Daoy (cell line): ENCODE measurements around the gene SHISAL2B. TPM values are rescaled to one million over a fixed set of nuclear protein-coding genes. Genes with fewer than 3 reads are reported as not detected.
"Not testable (repeated sequence)": the region's sequence is repeated elsewhere in the genome, so short reads cannot be mapped to it uniquely, and the experiment has no call there.

ENCODE experiments used
- DNase-seq: peaks from one replicate; pipeline ENCODE4 v3.0.0-alpha.2; 2015; ENCODE audit warnings: low read depth
- total RNA-seq: library from RNA; depleted of rRNA; stranded (reverse); fragments of >200 nt; shearing (Covaris generic); gene quantifications from 2 replicates; pipeline ENCODE4 v1.2.3, GENCODE V29; 2014; rRNA removed

Gene SHISAL2B
- total RNA-seq, 1 experiment from 2014 or later: not detected

DNA sequence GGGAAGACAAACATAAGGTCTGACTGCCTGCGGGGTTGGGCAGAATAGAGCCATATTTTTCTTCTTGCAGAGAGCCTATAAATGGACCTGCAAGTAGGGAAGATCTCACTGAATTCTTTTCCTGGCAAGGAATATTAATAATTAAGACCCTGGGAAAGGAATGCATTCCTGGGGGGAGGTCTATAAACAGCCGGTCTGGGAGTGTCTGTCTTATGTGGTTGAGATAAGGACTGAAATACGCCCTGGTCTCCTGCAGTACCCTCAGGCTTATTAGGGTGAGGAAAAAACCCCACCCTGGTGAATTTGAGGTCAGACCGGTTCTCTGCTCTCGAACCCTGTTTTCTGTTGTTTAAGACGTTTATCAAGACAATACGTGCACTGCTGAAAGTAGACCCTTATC lies 6.1 kb downstream of the SHISAL2B start:
- DNase-seq: not testable (repeated sequence)

DNA sequence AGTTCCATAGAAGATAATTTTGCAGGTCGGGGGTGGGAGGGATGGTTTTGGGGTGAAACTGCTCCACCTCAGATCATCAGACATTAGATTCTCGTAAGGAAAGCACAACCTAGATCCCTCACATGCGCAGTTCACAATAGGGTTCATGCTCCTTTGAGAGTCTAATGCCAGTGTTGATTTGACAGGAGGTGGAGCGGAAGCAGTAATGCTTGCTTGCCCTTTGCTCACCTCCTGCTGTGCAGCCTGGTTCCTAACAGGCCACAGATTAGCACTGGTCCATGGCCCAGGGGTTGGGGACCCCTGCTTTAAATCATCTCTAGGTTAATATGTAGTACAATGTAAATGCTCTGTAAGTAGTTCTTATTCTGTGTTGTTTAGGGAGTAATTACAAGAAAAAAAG lies 10.5 kb downstream of the SHISAL2B start:
- no peak for DNase-seq

GRCh38 chr5:64706074-64706473 lies 15.8 kb downstream of the SHISAL2B start:
- DNase-seq: not testable (repeated sequence)

- DNase-seq: no peak
Measured at GRCh38 chr5:64707191-64707590, 16.9 kb downstream of the SHISAL2B start.

GRCh38 chr5:64714495-64714894 lies 24.2 kb downstream of the SHISAL2B start:
- not testable (repeated sequence) for DNase-seq

DNA sequence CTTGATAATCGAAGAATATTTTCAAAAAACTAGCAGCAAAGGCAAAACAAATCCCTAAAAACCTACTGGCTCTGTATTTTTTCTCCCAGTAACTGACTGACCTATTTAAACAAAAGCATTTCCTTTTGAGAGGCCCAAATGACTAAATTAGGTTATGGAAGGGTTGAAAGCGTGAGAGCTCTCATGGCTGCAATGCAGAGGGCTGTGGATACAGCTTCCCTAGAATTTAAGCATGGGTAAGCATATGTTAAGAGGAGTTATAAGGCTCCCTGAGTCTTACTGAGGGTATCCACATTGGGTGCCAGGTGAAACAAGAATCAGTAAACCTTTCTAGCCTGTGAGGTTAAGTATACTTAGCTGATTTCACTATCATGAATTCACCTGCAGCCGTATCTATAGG lies 32.3 kb downstream of the SHISAL2B start:
- DNase-seq: no peak

DNA sequence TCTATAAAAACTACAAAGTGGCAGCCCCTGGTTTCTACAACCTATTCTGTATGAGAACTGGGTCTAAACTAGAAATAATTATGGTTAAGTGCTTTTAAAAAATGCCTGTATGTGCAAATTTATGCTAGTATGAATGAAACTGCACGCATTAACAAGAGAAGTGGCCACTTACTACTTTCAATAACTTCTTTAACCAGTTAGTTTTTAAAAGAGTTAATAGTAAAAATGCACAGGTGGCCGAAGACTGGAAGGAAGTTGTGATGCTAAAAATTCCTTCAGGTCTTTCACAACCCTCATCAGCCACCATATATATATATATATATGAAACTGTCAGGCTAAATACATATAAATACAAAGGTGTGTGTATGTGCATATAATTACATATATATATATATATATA lies 36.8 kb downstream of the SHISAL2B start:
- DNase-seq: no peak

- no peak for DNase-seq
Measured at GRCh38 chr5:64742411-64742810, 52.1 kb downstream of the SHISAL2B start.

DNA sequence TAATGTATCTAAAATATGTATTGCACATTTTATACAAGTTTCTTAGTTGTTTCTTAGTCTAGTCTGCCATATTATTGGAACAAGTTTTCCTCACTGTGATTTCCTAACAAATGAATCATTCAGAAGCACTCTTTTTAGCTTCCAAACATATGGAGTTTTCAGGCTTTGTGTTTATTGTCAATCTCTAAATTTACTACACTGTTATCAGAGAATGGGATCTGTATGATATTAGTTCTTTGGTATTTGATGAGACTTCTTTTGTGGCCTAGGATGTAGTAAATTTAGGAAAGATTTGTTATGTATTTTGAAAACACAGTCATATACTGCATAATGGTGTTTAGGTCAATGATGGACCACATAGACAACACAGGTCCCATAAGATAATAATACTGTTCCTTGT lies 52.5 kb downstream of the SHISAL2B start:
- no peak for DNase-seq

GRCh38 chr5:64744914-64745313 lies 54.6 kb downstream of the SHISAL2B start:
- no peak for DNase-seq

DNA sequence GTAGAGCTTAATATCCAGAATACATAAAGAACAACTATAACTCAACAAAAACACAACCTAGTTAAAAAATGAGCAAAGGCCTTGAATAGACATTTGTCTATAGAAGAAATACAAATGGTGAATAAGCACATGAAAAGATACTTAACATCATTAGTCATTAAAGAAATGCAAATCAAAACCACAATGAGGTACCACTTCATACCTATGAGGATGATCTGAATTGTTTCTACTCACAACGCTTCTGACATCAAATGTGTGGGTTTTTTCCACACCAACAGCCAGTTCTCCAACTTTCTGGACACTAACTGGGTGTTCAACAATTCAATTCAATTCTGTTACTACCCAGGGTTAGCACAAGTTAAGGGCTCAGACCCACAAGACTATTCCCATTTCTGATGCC lies 56.1 kb downstream of the SHISAL2B start:
- no peak for DNase-seq

- no peak for DNase-seq
Measured at GRCh38 chr5:64749385-64749784, 59.1 kb downstream of the SHISAL2B start.

- DNase-seq: no peak
Measured at GRCh38 chr5:64754066-64754465, 63.8 kb downstream of the SHISAL2B start.

- DNase-seq: no peak
Measured at GRCh38 chr5:64758901-64759300, 68.6 kb downstream of the SHISAL2B start.

- no peak for DNase-seq
Measured at GRCh38 chr5:64759960-64760660, 69.8 kb downstream of the SHISAL2B start.

GRCh38 chr5:64763948-64764503 lies 73.7 kb downstream of the SHISAL2B start:
- DNase-seq: no peak

DNA sequence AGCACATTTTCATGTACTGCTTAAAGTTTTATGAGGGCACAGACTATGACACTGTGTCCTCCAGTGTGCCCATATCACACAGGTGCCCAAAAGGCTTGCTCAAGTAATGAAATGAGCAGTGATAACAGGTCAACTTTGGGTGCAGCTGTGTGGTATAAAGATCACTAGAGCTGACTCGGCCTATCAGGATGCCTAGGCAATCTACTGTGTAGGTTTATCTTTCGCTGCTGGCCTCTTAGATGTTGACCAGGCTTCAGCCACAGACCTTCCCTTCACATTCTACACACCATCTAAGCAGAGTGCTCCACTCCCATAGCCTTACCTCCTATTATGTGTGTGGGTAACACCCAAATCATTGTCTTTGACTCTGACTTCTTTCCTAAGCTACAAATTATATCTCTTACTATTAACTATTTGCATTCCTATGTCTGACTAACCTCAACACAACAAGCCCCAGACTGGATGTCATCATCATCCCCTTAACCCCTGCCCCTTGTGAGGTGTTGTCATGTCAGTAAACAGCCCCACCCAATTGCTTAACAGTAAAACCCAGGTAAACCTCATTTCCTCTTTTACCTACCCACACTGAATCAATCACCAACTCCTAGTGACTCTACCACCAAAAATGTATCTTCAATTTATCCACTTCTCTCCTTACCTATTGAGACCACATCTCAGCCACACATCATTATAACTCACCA lies 75.7 kb downstream of the SHISAL2B start:
- DNase-seq: peak; percentile 7

DNA sequence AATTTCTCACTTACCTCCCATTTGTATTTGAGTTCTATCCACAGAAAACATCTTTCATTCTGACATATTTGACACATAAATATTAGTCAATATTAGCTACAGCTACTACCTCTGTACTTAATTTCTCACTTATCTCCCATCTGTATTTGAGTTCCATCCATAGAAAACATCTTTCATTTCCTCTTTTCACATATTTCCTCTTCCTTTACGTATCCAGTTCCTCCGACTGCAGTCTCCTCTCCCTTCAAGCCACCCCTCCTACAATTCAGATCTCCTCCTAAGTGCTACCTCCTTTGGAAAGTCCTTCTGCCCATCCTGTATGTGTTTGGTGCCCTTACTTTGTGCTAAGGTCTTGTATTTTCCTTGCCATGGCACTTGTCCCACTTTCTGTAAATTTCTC lies 76.6 kb downstream of the SHISAL2B start:
- DNase-seq: no peak

Other genes with a start within 250 kb of the SHISAL2B start
- 0.09 TPM in 1 of 2 replicates, not detected in the other for gene RGS7BP, start 184.5 kb upstream of the SHISAL2B start, total RNA-seq
- 6.2 and 34.5 TPM in 2 replicates for gene SREK1IP1, start 78.2 kb downstream of the SHISAL2B start, total RNA-seq
- 21.6 and 43.3 TPM in 2 replicates for gene CWC27, start 78.4 kb downstream of the SHISAL2B start, total RNA-seq